B cell (primary cell): ENCODE measurements around the gene ESYT2. TPM values are rescaled to one million over a fixed set of nuclear protein-coding genes. Genes with fewer than 3 reads are reported as not detected.

Experiments
- ATAC-seq: fragments of 200-7000 bp; cut with Tn5 transposase; one replicate; pipeline ENCODE4 v1.10.0; 2021; ENCODE audit warnings: low read depth, mild to moderate bottlenecking, moderate number of reproducible peaks, moderate library complexity
- CTCF ChIA-PET: fragments of 350-600 bp; sonication (Branson Sonifier 250); formaldehyde crosslinking; loops from one replicate; lab custom pipeline; 2021; ENCODE audit warnings: antibody characterized with exemption, inconsistent platforms; lab: Charles Lee
- POLR2A ChIA-PET: fragments of 350-600 bp; sonication (Branson Sonifier 250); formaldehyde crosslinking; loops from one replicate; lab custom pipeline; 2021; ENCODE audit warnings: antibody characterized with exemption; lab: Charles Lee
- DNase-seq: peaks from one replicate; pipeline ENCODE4 v3.0.0; 2013
- H2AFZ ChIP-seq: 2 replicates; pipeline ENCODE4 v1.6.1; 2012; ENCODE audit warnings: mild to moderate bottlenecking, low read depth, low read length; ENCODE audit not compliant: insufficient read depth, poor library complexity, severe bottlenecking
- H3K27ac ChIP-seq, 2 donors: 1 replicate in 1 of 2; 2 replicates in 1 of 2; pipeline ENCODE4 v1.5.1; 2012 to 2013; ENCODE audit warnings: low read length in 2 of 2, mild to moderate bottlenecking in 2 of 2, moderate library complexity in 1 of 2
- H3K27me3 ChIP-seq, 4 experiments: fragments of 200-600 bp in 1 of 4; sonication (generic) in 1 of 4; replicated peaks in 1 of 4; 1 replicate in 2 of 4; 2 replicates in 2 of 4; pipeline versions ENCODE4 v1.6.1 to v1.7.0; 2013 to 2016; ENCODE audit warnings: low read length in 3 of 4, mild to moderate bottlenecking in 2 of 4, mixed read lengths in 1 of 4, moderate library complexity in 1 of 4; ENCODE audit not compliant: insufficient read depth in 4 of 4, control insufficient read depth in 3 of 4; ENCODE audit errors: control extremely low read depth in 1 of 4
- H3K36me3 ChIP-seq, 2 experiments: replicated peaks in 1 of 2; 1 replicate in 1 of 2; 2 replicates in 1 of 2; pipeline versions ENCODE4 v1.6.1 to v1.7.1; 2013; ENCODE audit warnings: low read length in 1 of 2; ENCODE audit not compliant: insufficient read depth in 2 of 2, control insufficient read depth in 1 of 2; ENCODE audit errors: control extremely low read depth in 1 of 2, extremely low read depth in 1 of 2
- H3K4me1 ChIP-seq, 2 donors: fragments of 200-600 bp in 1 of 2; sonication (generic) in 1 of 2; 1 replicate in 1 of 2; 2 replicates in 1 of 2; pipeline versions ENCODE4 v1.5.1 to v1.6.1; 2013 to 2017; ENCODE audit warnings: low read length in 2 of 2; ENCODE audit not compliant: control insufficient read depth in 2 of 2, insufficient read depth in 2 of 2
- H3K4me2 ChIP-seq: replicated peaks from 2 replicates; pipeline ENCODE3; 2012; ENCODE audit warnings: mild to moderate bottlenecking, low read depth, low read length; ENCODE audit not compliant: poor library complexity, severe bottlenecking
- H3K4me3 ChIP-seq, 5 experiments: fragments of 200-600 bp in 1 of 5; sonication (generic) in 1 of 5; 1 replicate in 3 of 5; 2 replicates in 2 of 5; pipeline versions ENCODE4 v1.5.1 to v1.7.0; 2011 to 2016; ENCODE audit warnings: low read length in 4 of 5, mild to moderate bottlenecking in 4 of 5, low read depth in 2 of 5, control low read depth in 1 of 5, moderate library complexity in 1 of 5; ENCODE audit not compliant: insufficient read depth in 1 of 5; ENCODE audit errors: control extremely low read depth in 1 of 5, extremely low read depth in 1 of 5
- H3K79me2 ChIP-seq: fragments of 200-600 bp; sonication (generic); one replicate; pipeline ENCODE4 v1.6.0; 2016; ENCODE audit warnings: low read length; ENCODE audit not compliant: control insufficient read depth, insufficient read depth
- H3K9ac ChIP-seq: fragments of 200-600 bp; sonication (generic); 2 replicates; pipeline ENCODE4 v1.6.1; 2017; ENCODE audit warnings: mild to moderate bottlenecking, low read length, moderate library complexity
- H3K9me3 ChIP-seq, 3 donors: one replicate each; pipeline versions ENCODE4 v1.6.1 to v1.7.1; 2013; ENCODE audit warnings: low read length in 2 of 3; ENCODE audit not compliant: control insufficient read depth in 2 of 3, insufficient read depth in 1 of 3; ENCODE audit errors: control extremely low read depth in 1 of 3
- H4K20me1 ChIP-seq: 2 replicates; pipeline ENCODE4 v1.6.0; 2012; ENCODE audit warnings: mild to moderate bottlenecking, low read length; ENCODE audit not compliant: insufficient read depth, control insufficient read depth, poor library complexity, severe bottlenecking
- H3K27ac Mint-ChIP-seq: one replicate; pipeline ENCODE4 v1.8.0; 2021; ENCODE audit warnings: mixed read lengths
- H3K27me3 Mint-ChIP-seq: one replicate; pipeline ENCODE4 v1.8.0; 2021; ENCODE audit warnings: mixed read lengths
- H3K4me1 Mint-ChIP-seq: one replicate; pipeline ENCODE4 v1.8.0; 2021; ENCODE audit warnings: mixed read lengths
- H3K4me3 Mint-ChIP-seq: one replicate; pipeline ENCODE4 v1.8.0; 2021; ENCODE audit warnings: mixed read lengths
- H3K9me3 Mint-ChIP-seq: one replicate; pipeline ENCODE4 v1.8.0; 2022; ENCODE audit warnings: mixed read lengths; ENCODE audit not compliant: insufficient read depth
- CTCF ChIP-seq: fragments of 200-600 bp; IDR thresholded peaks from one replicate; pipeline ENCODE4 v1.8.0; 2022; ENCODE audit warnings: antibody characterized with exemption, mild to moderate bottlenecking
- EZH2 ChIP-seq: IDR thresholded peaks from 2 replicates; pipeline ENCODE4 v1.6.1; 2012; ENCODE audit warnings: borderline replicate concordance, low read depth, mild to moderate bottlenecking, moderate library complexity, low read length; ENCODE audit not compliant: insufficient read depth, poor library complexity, severe bottlenecking
- WGBS: methylation state at CpG from one replicate; pipeline ENCODE4 v1.1.5; 2013; ENCODE audit warnings: missing lambda C conversion rate; ENCODE audit not compliant: insufficient coverage; 5-methylcytosine and 5-hydroxymethylcytosine counted together
- intact Hi-C: fragments of 100-400 bp; cut with micrococcal nuclease; formaldehyde crosslinking; loops from one replicate; pipeline ENCODE4 v1.10.0; 2022
- polyA plus RNA-seq: library from polyadenylated mRNA; depleted of rRNA; stranded (reverse); fragments of >200 nt; gene quantifications from 2 replicates; pipeline ENCODE4 v1.2.3, GENCODE V29; 2012
- total RNA-seq, 2 donors: library from RNA; stranded (reverse); fragments of 120-200 nt in 1 of 2; gene quantifications; 1 replicate in 1 of 2; 2 replicates in 1 of 2; pipeline versions ENCODE4 v1.2.3 to v1.2.4, GENCODE V29; 2013 to 2022

ESYT2 gene
- total and polyA plus RNA-seq, 2 donors (not counting 1 experiment from before 2014, with no cell fraction given) = 12.0 to 34.2 TPM

- WGBS = no CpG with 5 or more reads among the region's 3 CpGs
- Mint-ChIP-seq H3K4me3 (no peak overlapping the region), H3K27me3 (no peaks in the 10 kb centered on the region), H3K27ac (no peak overlapping the region), H3K9me3 (no peaks in the 10 kb centered on the region), H3K4me1 (peaks cover 52% of the 10 kb centered on the region)
- intact Hi-C loops = no loop called here
- ChIA-PET POLR2A (no interaction called here), CTCF (no interaction called here)
- H2AFZ ChIP-seq = no peak overlapping the region
- no peak overlapping the region for H3K27ac ChIP-seq
- H3K4me2 ChIP-seq = no peak overlapping the region
- no peak overlapping the region for H3K4me3 ChIP-seq
- ATAC-seq (no peak), DNase-seq (no peak)
- no peaks in the 10 kb centered on the region for H3K36me3 ChIP-seq
- peaks cover 95% of the 10 kb centered on the region for H3K79me2 ChIP-seq
- no peak overlapping the region for H3K9ac ChIP-seq
- no peaks in the 10 kb centered on the region for H3K27me3 ChIP-seq
- peaks cover 29 to 34% of the 10 kb centered on the region in 2 donors for H3K4me1 ChIP-seq
- TF ChIP-seq EZH2 = no peak
- no peak for TF ChIP-seq CTCF
- H4K20me1 ChIP-seq = peaks cover 14% of the 10 kb centered on the region
- H3K9me3 ChIP-seq = no peaks in the 10 kb centered on the region
Observed at GRCh38 chr7:158820656-158821055, 8.7 kb downstream of the ESYT2 start.

GRCh38 chr7:158819571-158820203, 9.6 kb downstream of the ESYT2 start:
- peaks cover 11% of the 10 kb centered on the region for H4K20me1 ChIP-seq
- no peak for ATAC-seq
- Mint-ChIP-seq H3K9me3 (no peaks in the 10 kb centered on the region), H3K27me3 (no peaks in the 10 kb centered on the region), H3K4me1 (peaks cover 61% of the 10 kb centered on the region), H3K4me3 (no peak overlapping the region), H3K27ac (no peak overlapping the region)
- no CpG with 5 or more reads among the region's 7 CpGs for WGBS
- H3K9me3 ChIP-seq = no peaks in the 10 kb centered on the region
- peaks cover 95% of the 10 kb centered on the region for H3K79me2 ChIP-seq
- intact Hi-C loops = no loop called here
- POLR2A ChIA-PET = no interaction called here
- no peak overlapping the region for H3K4me3 ChIP-seq
- H3K4me1 ChIP-seq = peaks cover 36 to 44% of the 10 kb centered on the region in 2 donors
- DNase-seq = no peak
- no peak for TF ChIP-seq EZH2
- no peaks in the 10 kb centered on the region for H3K27me3 ChIP-seq
- peak overlapping the region in 1 of 2 donors; percentile 83 for H3K27ac ChIP-seq
- H3K36me3 ChIP-seq = no peaks in the 10 kb centered on the region
- no peak overlapping the region for H3K4me2 ChIP-seq
- H3K9ac ChIP-seq = no peak overlapping the region
- CTCF ChIA-PET = interaction anchor here (1.0 kb wide), 1 partner anchor 158 kb away, joined by 3 read pairs; no protein-coding TSS in a partner anchor
- H2AFZ ChIP-seq = no peak overlapping the region
